Stimulated activated CD8-positive, alpha-beta memory T cell treated with anti-CD3 and anti-CD28 coated beads, Interleukin-12 subunit alpha, Interleukin-12 subunit beta, amount 100 ng/mL, for 4 hours (primary cell): Measurements from ENCODE around the gene MTFP1.
"Not testable (repeated sequence)": the region's sequence is repeated elsewhere in the genome, so short reads cannot be mapped to it uniquely, and the experiment has no call there.

Experiments used
- DNase-seq: peaks from one replicate; pipeline ENCODE4 v3.0.0-alpha.2; 2020; ENCODE audit warnings: low read depth

Gene MTFP1

GRCh38 chr22:30455075-30455840 lies 29.7 kb downstream of the MTFP1 start:
- DNase-seq = no peak

GRCh38 chr22:30457981-30458380 lies 32.4 kb downstream of the MTFP1 start:
- no peak for DNase-seq

GRCh38 chr22:30459181-30460052 lies 33.8 kb downstream of the MTFP1 start:
- DNase-seq = no peak

GRCh38 chr22:30460147-30460546 lies 34.6 kb downstream of the MTFP1 start:
- no peak for DNase-seq

- not testable (repeated sequence) for DNase-seq
These were observed 35.0 kb downstream of the MTFP1 start for GRCh38 chr22:30460555-30460954.

GRCh38 chr22:30469165-30469564 lies 43.6 kb downstream of the MTFP1 start:
- no peak for DNase-seq

- DNase-seq = no peak
These were observed 45.1 kb downstream of the MTFP1 start for GRCh38 chr22:30470655-30471054.

GRCh38 chr22:30471616-30472318 lies 46.2 kb downstream of the MTFP1 start, which contains the start of gene SEC14L3:
Gene SEC14L3 (minus strand): TSS chr22:30472017. CDS start chr22:30471958, 59 bp downstream.
- DNase-seq = no peak

- DNase-seq = no peak
These were observed 47.6 kb downstream of the MTFP1 start for GRCh38 chr22:30472994-30473720.

- DNase-seq = no peak
These were observed 48.6 kb downstream of the MTFP1 start for GRCh38 chr22:30474121-30474520.

- DNase-seq = no peak
These were observed 49.3 kb downstream of the MTFP1 start for GRCh38 chr22:30474683-30475424.
